Ovary (tissue), 3 donors: ENCODE measurements around the gene KRTAP10-7.

Source experiments
- POLR2A ChIP-seq: fragments of 450-650 bp; IDR thresholded peaks from one replicate; pipeline ENCODE4 v1.6.1; 2017; ENCODE audit warnings: antibody characterized with exemption, mild to moderate bottlenecking, moderate library complexity
- TF ChIP-seq, protein P1 (sequence below), 3 donors: fragments of 450-650 bp in 2 of 3; fragments of 200-600 bp in 1 of 3; IDR thresholded peaks; one replicate each; pipeline versions ENCODE4 v1.5.1 to v1.8.0; 2016 to 2022; ENCODE audit warnings: antibody characterized with exemption in 3 of 3, mild to moderate bottlenecking in 1 of 3
- donor health status: DM: no; HTN: no; CAD: no.

DNA sequence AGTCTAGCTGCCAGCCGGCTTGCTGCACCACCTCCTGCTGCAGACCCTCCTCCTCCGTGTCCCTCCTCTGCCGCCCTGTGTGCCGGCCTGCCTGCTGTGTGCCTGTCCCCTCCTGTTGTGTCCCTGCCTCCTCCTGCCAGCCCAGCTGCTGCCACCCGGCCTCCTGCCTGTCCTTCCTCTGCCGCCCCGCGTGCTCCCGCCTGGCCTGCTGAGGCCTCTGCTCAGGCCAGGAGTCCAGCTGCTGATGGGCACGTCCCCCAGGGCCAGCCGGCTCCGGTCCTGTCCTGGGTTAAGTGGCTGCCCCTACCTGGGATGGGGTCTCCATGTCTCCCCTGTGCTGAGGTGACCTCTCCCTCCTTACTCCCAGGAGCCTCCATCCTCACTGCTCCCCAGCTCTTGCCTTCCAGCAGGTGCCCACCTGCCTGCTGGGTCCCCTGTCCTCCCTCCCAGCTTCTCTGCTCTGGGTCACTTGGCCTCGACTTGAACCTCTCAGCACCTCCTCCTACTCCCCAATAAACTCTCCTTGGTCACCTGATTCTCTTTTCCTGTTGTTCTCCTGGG is 12.4 kb downstream of the KRTAP10-7 start:
- TF ChIP-seq, protein P1, sequence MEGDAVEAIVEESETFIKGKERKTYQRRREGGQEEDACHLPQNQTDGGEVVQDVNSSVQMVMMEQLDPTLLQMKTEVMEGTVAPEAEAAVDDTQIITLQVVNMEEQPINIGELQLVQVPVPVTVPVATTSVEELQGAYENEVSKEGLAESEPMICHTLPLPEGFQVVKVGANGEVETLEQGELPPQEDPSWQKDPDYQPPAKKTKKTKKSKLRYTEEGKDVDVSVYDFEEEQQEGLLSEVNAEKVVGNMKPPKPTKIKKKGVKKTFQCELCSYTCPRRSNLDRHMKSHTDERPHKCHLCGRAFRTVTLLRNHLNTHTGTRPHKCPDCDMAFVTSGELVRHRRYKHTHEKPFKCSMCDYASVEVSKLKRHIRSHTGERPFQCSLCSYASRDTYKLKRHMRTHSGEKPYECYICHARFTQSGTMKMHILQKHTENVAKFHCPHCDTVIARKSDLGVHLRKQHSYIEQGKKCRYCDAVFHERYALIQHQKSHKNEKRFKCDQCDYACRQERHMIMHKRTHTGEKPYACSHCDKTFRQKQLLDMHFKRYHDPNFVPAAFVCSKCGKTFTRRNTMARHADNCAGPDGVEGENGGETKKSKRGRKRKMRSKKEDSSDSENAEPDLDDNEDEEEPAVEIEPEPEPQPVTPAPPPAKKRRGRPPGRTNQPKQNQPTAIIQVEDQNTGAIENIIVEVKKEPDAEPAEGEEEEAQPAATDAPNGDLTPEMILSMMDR (IDR thresholded peaks at IDR 0.05), result no peak
- no peak for TF ChIP-seq POLR2A
